A673 (cell line): ENCODE measurements around the gene FGFR2. TPM values are rescaled to one million over a fixed set of nuclear protein-coding genes. Genes with fewer than 3 reads are reported as not detected.

Experiments
- BruUV-seq: library from RNA; stranded (reverse); fragments of 400-500 nt; replicated peaks from 2 replicates; lab custom pipeline; 2021; lab: Mats Ljungman, UMichigan
- CTCF ChIA-PET: fragments of 300-600 bp; sonication (Branson Sonifier 250); formaldehyde crosslinking; loops from one replicate; lab custom pipeline; 2022; ENCODE audit warnings: antibody characterized with exemption; lab: Charles Lee
- POLR2A ChIA-PET: fragments of 300-600 bp; sonication (Branson Sonifier 250); formaldehyde crosslinking; loops from one replicate; lab custom pipeline; 2022; ENCODE audit warnings: antibody characterized with exemption; ENCODE audit not compliant: low non-redundant PET; lab: Charles Lee
- DNase-seq: peaks from one replicate; pipeline ENCODE4 v3.0.0-alpha.2; 2015; ENCODE audit warnings: low spot score
- H3K27ac ChIP-seq: fragments of 200-600 bp; sonication (generic); 2 replicates; pipeline ENCODE4 v1.5.1; 2016; ENCODE audit warnings: mixed run types, low read depth, mild to moderate bottlenecking, mixed read lengths, antibody characterized with exemption, low read length; ENCODE audit not compliant: poor library complexity, severe bottlenecking
- H3K27me3 ChIP-seq: fragments of 200-600 bp; sonication (generic); replicated peaks from 2 replicates; pipeline ENCODE4 v1.6.1; 2017; ENCODE audit warnings: mixed run types, low read depth, mild to moderate bottlenecking, mixed read lengths, antibody characterized with exemption, low read length; ENCODE audit not compliant: insufficient read depth, poor library complexity
- H3K36me3 ChIP-seq: fragments of 200-600 bp; sonication (generic); 2 replicates; pipeline ENCODE4 v1.6.1; 2016; ENCODE audit warnings: mixed run types, mild to moderate bottlenecking, mixed read lengths, antibody characterized with exemption, low read length; ENCODE audit not compliant: insufficient read depth, poor library complexity, severe bottlenecking
- H3K4me1 ChIP-seq: fragments of 200-600 bp; sonication (generic); 2 replicates; pipeline ENCODE4 v1.6.1; 2017; ENCODE audit warnings: mixed run types, mild to moderate bottlenecking, mixed read lengths, antibody characterized with exemption, low read length; ENCODE audit not compliant: insufficient read depth, poor library complexity, severe bottlenecking
- H3K4me3 ChIP-seq: fragments of 200-600 bp; sonication (generic); 2 replicates; pipeline ENCODE4 v1.5.1; 2016; ENCODE audit warnings: low read depth, mixed run types, mild to moderate bottlenecking, mixed read lengths, low read length; ENCODE audit not compliant: poor library complexity, severe bottlenecking
- H3K9me3 ChIP-seq: fragments of 200-600 bp; sonication (generic); 2 replicates; pipeline ENCODE4 v1.6.1; 2016; ENCODE audit warnings: mixed run types, low read depth, mild to moderate bottlenecking, mixed read lengths, antibody characterized with exemption, low read length; ENCODE audit not compliant: poor library complexity, severe bottlenecking
- CTCF ChIP-seq: fragments of 300-800, 200-600 bp; sonication (generic); conservative IDR thresholded peaks from 2 replicates; pipeline ENCODE4 v1.5.1; 2017; ENCODE audit warnings: low read depth, mild to moderate bottlenecking, antibody characterized with exemption, low read length, moderate library complexity, mixed read lengths
- EZH2 ChIP-seq: fragments of 200-600 bp; sonication (generic); IDR thresholded peaks from 2 replicates; pipeline ENCODE4 v1.6.1; 2017; ENCODE audit warnings: borderline replicate concordance, low read depth, mild to moderate bottlenecking, mixed read lengths, antibody characterized with exemption, low read length; ENCODE audit not compliant: poor library complexity, severe bottlenecking
- intact Hi-C: fragments of 100-400 bp; cut with micrococcal nuclease; formaldehyde crosslinking; loops from one replicate; pipeline ENCODE4 v1.10.0; 2022; ENCODE audit not compliant: unreplicated experiment
- total RNA-seq: library from RNA; stranded (reverse); gene quantifications from 2 replicates; pipeline ENCODE4 v1.2.3, GENCODE V29; 2021

Gene FGFR2
- total RNA-seq, 1 experiment from 2014 or later, result 0.60 TPM

GRCh38 chr10:121628859-121629258 is 30.6 kb upstream of the FGFR2 start:
- H3K27ac ChIP-seq, result no peak overlapping the region
- H3K9me3 ChIP-seq, result no peaks in the 10 kb centered on the region
- no TSS peak for BruUV-seq
- intact Hi-C loops, result no loop called here
- no peaks in the 10 kb centered on the region for H3K36me3 ChIP-seq
- H3K4me1 ChIP-seq, result no peaks in the 10 kb centered on the region
- ChIA-PET CTCF (no interaction called here), POLR2A (no interaction called here)
- no peak for TF ChIP-seq EZH2
- no peak for TF ChIP-seq CTCF
- DNase-seq, result no peak
- H3K4me3 ChIP-seq, result no peak overlapping the region
- peaks cover 32% of the 10 kb centered on the region for H3K27me3 ChIP-seq

GRCh38 chr10:121627876-121628581 is 29.8 kb upstream of the FGFR2 start:
- CTCF ChIA-PET, result no interaction called here
- DNase-seq, result no peak
- BruUV-seq, result no TSS peak

DNA sequence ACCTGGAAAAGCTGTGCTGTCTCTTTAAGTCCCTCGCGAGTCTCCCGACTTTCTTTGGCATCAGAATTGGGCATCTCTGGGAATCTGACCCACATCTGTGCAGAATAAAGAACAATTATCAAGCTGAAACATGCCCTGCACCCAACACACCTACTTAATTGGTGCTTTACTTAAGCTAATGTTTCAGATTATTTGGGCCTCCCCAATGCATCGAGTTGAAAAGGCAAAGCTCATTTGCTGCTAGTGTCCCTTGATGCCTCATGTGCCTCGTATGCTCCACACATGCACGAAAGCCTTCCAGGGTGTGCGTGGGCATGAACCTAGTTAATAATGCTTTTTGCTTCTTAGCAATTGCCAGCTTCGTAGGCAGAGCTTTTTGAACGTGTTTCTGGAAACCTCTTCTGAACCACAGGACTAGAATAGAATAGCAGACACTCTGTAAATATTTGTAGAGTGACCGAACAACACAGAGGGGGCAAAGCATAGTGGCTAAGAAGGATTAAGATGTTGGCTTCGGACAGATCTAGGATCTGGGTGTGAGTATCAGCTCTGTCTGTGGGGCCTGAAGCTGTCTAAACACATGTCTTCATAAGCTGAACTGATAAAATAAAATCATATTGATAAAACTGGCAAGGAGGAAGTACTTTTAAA is 26.7 kb upstream of the FGFR2 start:
- Histone ChIP-seq H3K27ac (no peak overlapping the region), H3K36me3 (no peaks in the 10 kb centered on the region), H3K9me3 (no peaks in the 10 kb centered on the region), H3K4me3 (no peak overlapping the region), H3K27me3 (peaks cover 29% of the 10 kb centered on the region), H3K4me1 (no peaks in the 10 kb centered on the region)
- TF ChIP-seq CTCF (no peak), EZH2 (no peak)
- ChIA-PET CTCF (no interaction called here), POLR2A (no interaction called here)
- no TSS peak for BruUV-seq
- no peak for DNase-seq
- intact Hi-C loops, result no loop called here

More at GRCh38 chr10:121627876-121628581, 29.8 kb upstream of the FGFR2 start:
- Histone ChIP-seq H3K27me3 (peaks cover 29% of the 10 kb centered on the region), H3K27ac (no peak overlapping the region), H3K36me3 (no peaks in the 10 kb centered on the region), H3K9me3 (no peaks in the 10 kb centered on the region), H3K4me3 (no peak overlapping the region), H3K4me1 (no peaks in the 10 kb centered on the region)
- intact Hi-C loops, result no loop called here
- TF ChIP-seq CTCF, result no peak
- POLR2A ChIA-PET, result no interaction called here
